ENCODE measurements around the gene ADNP.

DNA sequence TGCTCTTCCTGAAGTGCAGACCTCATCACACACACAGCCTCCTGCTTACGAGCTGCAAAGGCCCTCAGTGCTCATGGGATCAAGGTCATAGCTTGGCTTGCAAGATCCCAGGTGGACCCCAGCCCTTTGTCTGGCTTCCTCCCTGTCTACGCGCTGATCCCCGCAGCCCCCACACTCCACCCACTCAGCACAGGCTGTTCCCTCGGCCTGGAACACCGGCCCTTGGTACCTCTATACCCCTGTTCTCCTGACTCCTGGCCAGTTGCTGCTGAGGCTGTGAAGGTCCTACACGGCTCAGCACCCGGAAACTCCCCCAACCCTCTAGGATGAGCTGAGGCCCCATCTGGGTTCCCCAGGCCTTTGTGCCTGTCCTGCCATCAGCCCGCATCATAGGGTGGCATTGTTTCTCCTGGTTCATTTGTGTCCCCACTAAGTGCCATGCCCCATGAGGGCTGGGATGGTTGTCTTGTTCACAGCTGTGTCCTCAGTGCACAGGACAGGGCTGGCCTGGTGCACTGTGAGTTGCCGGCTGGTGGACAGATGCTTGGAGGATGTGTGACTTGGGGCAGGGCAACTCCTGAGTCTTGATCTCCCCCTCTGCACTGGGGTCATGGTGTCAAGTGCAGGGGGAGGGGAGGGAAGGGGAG is 57.0 kb downstream of the ADNP start:
- TF ChIP-seq, protein P1, sequence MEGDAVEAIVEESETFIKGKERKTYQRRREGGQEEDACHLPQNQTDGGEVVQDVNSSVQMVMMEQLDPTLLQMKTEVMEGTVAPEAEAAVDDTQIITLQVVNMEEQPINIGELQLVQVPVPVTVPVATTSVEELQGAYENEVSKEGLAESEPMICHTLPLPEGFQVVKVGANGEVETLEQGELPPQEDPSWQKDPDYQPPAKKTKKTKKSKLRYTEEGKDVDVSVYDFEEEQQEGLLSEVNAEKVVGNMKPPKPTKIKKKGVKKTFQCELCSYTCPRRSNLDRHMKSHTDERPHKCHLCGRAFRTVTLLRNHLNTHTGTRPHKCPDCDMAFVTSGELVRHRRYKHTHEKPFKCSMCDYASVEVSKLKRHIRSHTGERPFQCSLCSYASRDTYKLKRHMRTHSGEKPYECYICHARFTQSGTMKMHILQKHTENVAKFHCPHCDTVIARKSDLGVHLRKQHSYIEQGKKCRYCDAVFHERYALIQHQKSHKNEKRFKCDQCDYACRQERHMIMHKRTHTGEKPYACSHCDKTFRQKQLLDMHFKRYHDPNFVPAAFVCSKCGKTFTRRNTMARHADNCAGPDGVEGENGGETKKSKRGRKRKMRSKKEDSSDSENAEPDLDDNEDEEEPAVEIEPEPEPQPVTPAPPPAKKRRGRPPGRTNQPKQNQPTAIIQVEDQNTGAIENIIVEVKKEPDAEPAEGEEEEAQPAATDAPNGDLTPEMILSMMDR (IDR thresholded peaks at IDR 0.05): no peak
- no peak for TF ChIP-seq POLR2A (IDR thresholded peaks at IDR 0.05)
